Nephron progenitor cell (in vitro differentiated cells): ENCODE data around the gene REPIN1.

ENCODE experiments used
- DNase-seq: peaks from one replicate; pipeline ENCODE4 v3.0.0; 2021
- H3K27ac Mint-ChIP-seq: 2 replicates; pipeline ENCODE4 v1.8.0; 2021; ENCODE audit warnings: mild to moderate bottlenecking, moderate library complexity, mixed read lengths
- H3K27me3 Mint-ChIP-seq: 2 replicates; pipeline ENCODE4 v1.8.0; 2021; ENCODE audit warnings: mild to moderate bottlenecking, low read depth, mixed read lengths; ENCODE audit not compliant: poor library complexity
- H3K36me3 Mint-ChIP-seq: 2 replicates; pipeline ENCODE4 v1.8.0; 2021; ENCODE audit warnings: low read depth, mixed read lengths
- H3K4me1 Mint-ChIP-seq: 2 replicates; pipeline ENCODE4 v1.8.0; 2021; ENCODE audit warnings: mixed read lengths
- H3K4me3 Mint-ChIP-seq: 2 replicates; pipeline ENCODE4 v1.8.0; 2021; ENCODE audit warnings: mild to moderate bottlenecking, moderate library complexity, mixed read lengths
- H3K9me3 Mint-ChIP-seq: 2 replicates; pipeline ENCODE4 v1.8.0; 2021; ENCODE audit warnings: mild to moderate bottlenecking, moderate library complexity, mixed read lengths
- TF ChIP-seq, protein P1 (sequence below): fragments of 200-600 bp; sonication (generic); IDR thresholded peaks from 2 replicates; pipeline ENCODE4 v1.5.0; 2021; ENCODE audit warnings: antibody characterized with exemption

Gene REPIN1

DNA sequence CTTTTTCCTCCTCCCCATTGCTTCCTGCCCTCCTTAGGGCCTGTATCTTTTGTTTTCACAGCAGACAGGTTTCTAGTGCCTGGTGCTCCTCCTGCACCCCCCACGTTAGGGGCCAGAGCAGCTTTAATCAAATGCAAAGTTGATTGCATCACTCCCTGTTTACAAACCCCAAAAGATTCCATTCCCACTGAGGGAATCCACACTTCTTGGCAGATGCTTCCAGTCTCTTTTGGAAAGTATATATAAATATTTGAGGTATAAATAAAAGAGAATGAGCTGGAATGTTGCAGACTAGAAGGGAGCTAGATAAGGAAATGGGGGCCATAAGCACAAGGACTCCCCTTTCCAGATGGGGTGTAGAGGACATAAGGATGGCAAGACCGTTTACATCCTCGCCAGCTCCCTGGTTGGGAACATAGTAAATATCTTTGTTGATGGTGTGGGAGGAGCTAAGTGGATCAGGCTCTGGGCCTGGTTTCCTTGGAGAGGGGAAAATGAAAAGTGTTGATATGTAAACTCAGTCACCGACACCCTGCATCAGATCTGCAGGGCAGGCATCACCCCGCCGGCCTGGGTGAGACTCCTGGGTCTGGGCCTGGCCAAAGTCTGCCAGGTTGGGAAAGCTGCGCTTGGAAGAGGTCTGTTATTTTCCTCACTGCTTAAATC is 33.4 kb upstream of the REPIN1 start:
- TF ChIP-seq, protein P1, sequence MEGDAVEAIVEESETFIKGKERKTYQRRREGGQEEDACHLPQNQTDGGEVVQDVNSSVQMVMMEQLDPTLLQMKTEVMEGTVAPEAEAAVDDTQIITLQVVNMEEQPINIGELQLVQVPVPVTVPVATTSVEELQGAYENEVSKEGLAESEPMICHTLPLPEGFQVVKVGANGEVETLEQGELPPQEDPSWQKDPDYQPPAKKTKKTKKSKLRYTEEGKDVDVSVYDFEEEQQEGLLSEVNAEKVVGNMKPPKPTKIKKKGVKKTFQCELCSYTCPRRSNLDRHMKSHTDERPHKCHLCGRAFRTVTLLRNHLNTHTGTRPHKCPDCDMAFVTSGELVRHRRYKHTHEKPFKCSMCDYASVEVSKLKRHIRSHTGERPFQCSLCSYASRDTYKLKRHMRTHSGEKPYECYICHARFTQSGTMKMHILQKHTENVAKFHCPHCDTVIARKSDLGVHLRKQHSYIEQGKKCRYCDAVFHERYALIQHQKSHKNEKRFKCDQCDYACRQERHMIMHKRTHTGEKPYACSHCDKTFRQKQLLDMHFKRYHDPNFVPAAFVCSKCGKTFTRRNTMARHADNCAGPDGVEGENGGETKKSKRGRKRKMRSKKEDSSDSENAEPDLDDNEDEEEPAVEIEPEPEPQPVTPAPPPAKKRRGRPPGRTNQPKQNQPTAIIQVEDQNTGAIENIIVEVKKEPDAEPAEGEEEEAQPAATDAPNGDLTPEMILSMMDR, result no peak
- no peak overlapping the region for H3K4me3 Mint-ChIP-seq
- no peak for DNase-seq
- H3K4me1 Mint-ChIP-seq, result peaks cover 36% of the 10 kb centered on the region
- H3K36me3 Mint-ChIP-seq, result no peaks in the 10 kb centered on the region
- no peak overlapping the region for H3K27ac Mint-ChIP-seq
- no peaks in the 10 kb centered on the region for H3K9me3 Mint-ChIP-seq
- peaks cover 42% of the 10 kb centered on the region for H3K27me3 Mint-ChIP-seq

DNA sequence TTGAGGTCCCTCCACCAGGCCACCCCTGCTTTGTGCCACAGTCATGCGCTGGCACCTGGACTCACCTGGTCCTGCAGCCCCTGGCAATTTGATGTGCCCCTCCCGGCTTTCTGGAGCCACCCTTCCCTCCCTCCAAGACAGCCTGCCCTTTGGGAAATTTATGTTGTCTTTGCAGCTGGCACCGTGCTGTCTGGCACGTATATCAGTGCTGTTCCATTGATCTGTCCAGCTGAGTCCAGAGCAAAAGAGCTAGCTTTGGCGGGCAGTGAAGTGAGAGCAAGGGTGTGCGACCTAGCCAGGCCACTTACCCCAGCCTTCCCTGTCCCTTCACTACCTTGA is 32.9 kb upstream of the REPIN1 start:
- no peak for DNase-seq
- no peaks in the 10 kb centered on the region for H3K36me3 Mint-ChIP-seq
- H3K4me1 Mint-ChIP-seq, result peaks cover 38% of the 10 kb centered on the region
- H3K4me3 Mint-ChIP-seq, result no peak overlapping the region
- H3K27ac Mint-ChIP-seq, result no peak overlapping the region
- TF ChIP-seq, protein P1, result no peak
- H3K27me3 Mint-ChIP-seq, result peaks cover 45% of the 10 kb centered on the region
- H3K9me3 Mint-ChIP-seq, result no peaks in the 10 kb centered on the region

DNA sequence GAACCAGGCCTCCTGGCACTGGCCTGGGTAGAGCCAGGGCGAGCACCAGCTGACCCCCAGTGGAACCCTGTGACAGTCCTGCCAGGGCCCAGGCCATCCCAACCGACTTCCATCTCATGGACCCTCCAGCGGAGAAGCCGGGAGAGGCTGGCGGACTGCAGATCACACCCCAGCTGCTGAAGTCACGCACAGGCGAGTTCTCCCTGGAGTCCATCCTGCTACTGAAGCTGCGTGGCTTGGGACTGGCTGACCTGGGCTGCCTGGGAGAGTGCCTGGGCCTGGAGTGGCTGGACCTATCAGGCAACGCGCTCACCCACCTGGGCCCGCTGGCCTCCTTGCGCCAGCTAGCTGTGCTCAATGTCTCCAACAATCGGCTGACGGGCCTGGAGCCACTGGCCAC is 31.9 kb upstream of the REPIN1 start:
- H3K27me3 Mint-ChIP-seq, result peaks cover 54% of the 10 kb centered on the region
- no peak overlapping the region for H3K27ac Mint-ChIP-seq
- no peak for DNase-seq
- TF ChIP-seq, protein P1, result no peak
- H3K4me1 Mint-ChIP-seq, result peaks cover 43% of the 10 kb centered on the region
- H3K9me3 Mint-ChIP-seq, result no peaks in the 10 kb centered on the region
- no peak overlapping the region for H3K4me3 Mint-ChIP-seq
- no peaks in the 10 kb centered on the region for H3K36me3 Mint-ChIP-seq

DNA sequence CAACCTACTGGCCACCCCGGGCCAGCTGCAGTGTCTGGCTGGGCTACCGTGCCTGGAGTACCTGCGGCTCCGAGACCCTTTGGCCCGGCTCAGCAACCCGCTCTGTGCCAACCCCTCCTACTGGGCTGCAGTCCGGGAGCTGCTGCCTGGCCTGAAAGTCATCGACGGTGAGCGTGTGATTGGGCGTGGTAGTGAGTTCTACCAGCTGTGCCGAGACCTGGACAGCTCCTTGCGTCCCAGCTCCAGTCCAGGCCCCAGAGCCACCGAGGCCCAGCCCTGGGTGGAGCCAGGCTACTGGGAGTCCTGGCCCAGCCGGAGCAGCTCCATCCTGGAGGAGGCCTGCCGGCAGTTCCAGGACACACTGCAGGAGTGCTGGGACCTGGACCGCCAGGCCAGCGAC is 31.4 kb upstream of the REPIN1 start:
- TF ChIP-seq, protein P1, result no peak
- no peak overlapping the region for H3K27ac Mint-ChIP-seq
- H3K9me3 Mint-ChIP-seq, result no peaks in the 10 kb centered on the region
- no peaks in the 10 kb centered on the region for H3K36me3 Mint-ChIP-seq
- H3K27me3 Mint-ChIP-seq, result peaks cover 58% of the 10 kb centered on the region
- no peak overlapping the region for H3K4me3 Mint-ChIP-seq
- no peak for DNase-seq
- H3K4me1 Mint-ChIP-seq, result peaks cover 48% of the 10 kb centered on the region

DNA sequence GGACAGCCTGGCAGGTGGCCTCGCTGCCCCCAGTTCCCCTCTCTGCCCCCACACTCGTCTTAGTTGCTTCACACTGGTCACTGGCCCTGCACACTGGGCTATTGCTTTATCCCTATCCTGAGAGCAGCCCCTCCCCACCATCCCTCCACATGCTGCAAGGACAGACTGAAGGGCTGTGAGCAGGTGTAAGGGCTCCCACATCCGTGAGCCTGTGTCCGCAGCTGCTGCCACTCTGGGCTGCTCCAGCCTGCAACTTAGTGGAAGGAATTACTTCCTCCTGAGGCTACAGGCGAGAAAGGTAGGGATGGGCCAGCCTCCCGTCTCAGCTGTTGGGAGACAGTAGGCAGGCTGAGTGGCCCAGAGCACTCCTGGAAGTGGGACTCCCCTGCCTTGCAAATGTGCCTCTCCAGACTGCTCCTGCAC is 31.0 kb upstream of the REPIN1 start:
- H3K27ac Mint-ChIP-seq, result no peak overlapping the region

More for the DNA sequence above, 31.0 kb upstream of the REPIN1 start:
- H3K4me3 Mint-ChIP-seq, result no peak overlapping the region
- H3K9me3 Mint-ChIP-seq, result no peaks in the 10 kb centered on the region
- H3K27me3 Mint-ChIP-seq, result peaks cover 63% of the 10 kb centered on the region
- TF ChIP-seq, protein P1, result no peak
- peaks cover 49% of the 10 kb centered on the region for H3K4me1 Mint-ChIP-seq
- no peaks in the 10 kb centered on the region for H3K36me3 Mint-ChIP-seq
- DNase-seq, result no peak
